Measurements from ENCODE around the gene NKG7. TPM values are rescaled to one million over a fixed set of nuclear protein-coding genes. Genes with fewer than 3 reads are reported as not detected.

Gene NKG7
- total and polyA plus RNA-seq, 2 of the 13 experiments (the other 11 are each of a cell fraction or from before 2014, with no cell fraction given): 0.40 TPM; not detected in 1

DNA sequence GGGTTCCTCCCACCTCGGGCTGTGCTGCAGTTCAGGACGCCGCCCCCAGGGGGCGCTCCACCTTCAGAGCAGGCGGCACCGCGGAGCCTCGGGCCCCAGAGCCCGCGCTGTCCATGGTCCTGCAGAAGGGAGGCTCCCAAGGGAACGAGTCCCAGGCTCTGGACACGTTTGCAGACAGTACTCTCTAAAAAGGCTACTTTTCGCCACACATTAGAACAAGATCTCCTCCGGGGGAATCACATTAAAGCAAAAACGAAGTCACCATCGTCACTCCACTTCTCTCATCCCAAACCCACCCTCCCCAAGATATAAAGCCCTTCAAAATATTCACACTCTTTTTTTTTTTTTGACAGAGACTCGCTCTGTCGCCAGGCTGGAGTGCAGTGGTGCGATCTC lies 49.6 kb upstream of the NKG7 start (continued):
- TF ChIP-seq, protein P1, sequence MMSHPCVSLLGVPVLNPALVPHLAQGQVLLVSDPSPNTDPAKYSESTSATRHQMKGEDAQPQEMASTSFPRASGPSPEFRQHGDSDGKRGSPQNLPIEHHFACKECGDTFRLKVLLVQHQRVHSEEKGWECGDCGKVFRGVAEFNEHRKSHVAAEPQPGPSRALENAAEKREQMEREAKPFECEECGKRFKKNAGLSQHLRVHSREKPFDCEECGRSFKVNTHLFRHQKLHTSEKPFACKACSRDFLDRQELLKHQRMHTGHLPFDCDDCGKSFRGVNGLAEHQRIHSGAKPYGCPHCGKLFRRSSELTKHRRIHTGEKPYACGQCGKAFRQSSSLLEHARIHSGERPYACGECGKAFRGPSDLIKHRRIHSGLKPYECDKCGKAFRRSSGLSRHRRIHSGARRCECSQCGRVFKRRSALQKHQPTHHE (CRISPR knock-in tag; IDR thresholded peaks at IDR 0.05; ENCODE audit: borderline replicate concordance): peak; percentile 91
- TF ChIP-seq ERF (CRISPR knock-in tag; IDR thresholded peaks at IDR 0.05) (peak; percentile 100), ZNF570 (CRISPR knock-in tag; IDR thresholded peaks at IDR 0.05; ENCODE audit: borderline replicate concordance) (no peak), FIP1L1 (IDR thresholded peaks at IDR 0.05; ENCODE audit: borderline replicate concordance, insufficient read depth, low read depth, low read length) (no peak), ZEB1 (IDR thresholded peaks at IDR 0.05; ENCODE audit: insufficient replicate concordance, low read depth) (no peak), KAT8 (CRISPR knock-in tag; IDR thresholded peaks at IDR 0.05) (peak; percentile 84), ZSCAN22 (CRISPR knock-in tag; IDR thresholded peaks at IDR 0.05) (0 out of 2 replicates have a peak, but pooled peaks have one; percentile 37), REXO4 (CRISPR knock-in tag; IDR thresholded peaks at IDR 0.05; ENCODE audit: borderline replicate concordance) (peak; percentile 62; the same call in 1 of the 2 replicates), KLF12 (CRISPR knock-in tag; IDR thresholded peaks at IDR 0.05; ENCODE audit: borderline replicate concordance) (peak; percentile 94), SPEN (CRISPR knock-in tag; IDR thresholded peaks at IDR 0.05; ENCODE audit: low read depth) (peak; percentile 77), SNAPC2 (CRISPR knock-in tag; IDR thresholded peaks at IDR 0.05) (peak; percentile 94), ZNF24 (IDR thresholded peaks at IDR 0.05) (no peak), ARNT2 (CRISPR knock-in tag; IDR thresholded peaks at IDR 0.05; ENCODE audit: low read depth) (peak; percentile 95), GATAD1 (CRISPR knock-in tag; IDR thresholded peaks at IDR 0.05) (peak; percentile 78)
- TF ChIP-seq, protein P2, sequence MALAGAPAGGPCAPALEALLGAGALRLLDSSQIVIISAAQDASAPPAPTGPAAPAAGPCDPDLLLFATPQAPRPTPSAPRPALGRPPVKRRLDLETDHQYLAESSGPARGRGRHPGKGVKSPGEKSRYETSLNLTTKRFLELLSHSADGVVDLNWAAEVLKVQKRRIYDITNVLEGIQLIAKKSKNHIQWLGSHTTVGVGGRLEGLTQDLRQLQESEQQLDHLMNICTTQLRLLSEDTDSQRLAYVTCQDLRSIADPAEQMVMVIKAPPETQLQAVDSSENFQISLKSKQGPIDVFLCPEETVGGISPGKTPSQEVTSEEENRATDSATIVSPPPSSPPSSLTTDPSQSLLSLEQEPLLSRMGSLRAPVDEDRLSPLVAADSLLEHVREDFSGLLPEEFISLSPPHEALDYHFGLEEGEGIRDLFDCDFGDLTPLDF (CRISPR knock-in tag; IDR thresholded peaks at IDR 0.05): peak; percentile 88
- TF ChIP-seq, protein P3, sequence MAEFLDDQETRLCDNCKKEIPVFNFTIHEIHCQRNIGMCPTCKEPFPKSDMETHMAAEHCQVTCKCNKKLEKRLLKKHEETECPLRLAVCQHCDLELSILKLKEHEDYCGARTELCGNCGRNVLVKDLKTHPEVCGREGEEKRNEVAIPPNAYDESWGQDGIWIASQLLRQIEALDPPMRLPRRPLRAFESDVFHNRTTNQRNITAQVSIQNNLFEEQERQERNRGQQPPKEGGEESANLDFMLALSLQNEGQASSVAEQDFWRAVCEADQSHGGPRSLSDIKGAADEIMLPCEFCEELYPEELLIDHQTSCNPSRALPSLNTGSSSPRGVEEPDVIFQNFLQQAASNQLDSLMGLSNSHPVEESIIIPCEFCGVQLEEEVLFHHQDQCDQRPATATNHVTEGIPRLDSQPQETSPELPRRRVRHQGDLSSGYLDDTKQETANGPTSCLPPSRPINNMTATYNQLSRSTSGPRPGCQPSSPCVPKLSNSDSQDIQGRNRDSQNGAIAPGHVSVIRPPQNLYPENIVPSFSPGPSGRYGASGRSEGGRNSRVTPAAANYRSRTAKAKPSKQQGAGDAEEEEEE (CRISPR knock-in tag; IDR thresholded peaks at IDR 0.05; ENCODE audit: borderline replicate concordance): peak; percentile 89; the same call in 1 of the 2 replicates
- TF ChIP-seq, protein P4, sequence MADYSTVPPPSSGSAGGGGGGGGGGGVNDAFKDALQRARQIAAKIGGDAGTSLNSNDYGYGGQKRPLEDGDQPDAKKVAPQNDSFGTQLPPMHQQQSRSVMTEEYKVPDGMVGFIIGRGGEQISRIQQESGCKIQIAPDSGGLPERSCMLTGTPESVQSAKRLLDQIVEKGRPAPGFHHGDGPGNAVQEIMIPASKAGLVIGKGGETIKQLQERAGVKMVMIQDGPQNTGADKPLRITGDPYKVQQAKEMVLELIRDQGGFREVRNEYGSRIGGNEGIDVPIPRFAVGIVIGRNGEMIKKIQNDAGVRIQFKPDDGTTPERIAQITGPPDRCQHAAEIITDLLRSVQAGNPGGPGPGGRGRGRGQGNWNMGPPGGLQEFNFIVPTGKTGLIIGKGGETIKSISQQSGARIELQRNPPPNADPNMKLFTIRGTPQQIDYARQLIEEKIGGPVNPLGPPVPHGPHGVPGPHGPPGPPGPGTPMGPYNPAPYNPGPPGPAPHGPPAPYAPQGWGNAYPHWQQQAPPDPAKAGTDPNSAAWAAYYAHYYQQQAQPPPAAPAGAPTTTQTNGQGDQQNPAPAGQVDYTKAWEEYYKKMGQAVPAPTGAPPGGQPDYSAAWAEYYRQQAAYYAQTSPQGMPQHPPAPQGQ (CRISPR knock-in tag; IDR thresholded peaks at IDR 0.05; ENCODE audit: borderline replicate concordance): no peak
- TF ChIP-seq, protein P5, sequence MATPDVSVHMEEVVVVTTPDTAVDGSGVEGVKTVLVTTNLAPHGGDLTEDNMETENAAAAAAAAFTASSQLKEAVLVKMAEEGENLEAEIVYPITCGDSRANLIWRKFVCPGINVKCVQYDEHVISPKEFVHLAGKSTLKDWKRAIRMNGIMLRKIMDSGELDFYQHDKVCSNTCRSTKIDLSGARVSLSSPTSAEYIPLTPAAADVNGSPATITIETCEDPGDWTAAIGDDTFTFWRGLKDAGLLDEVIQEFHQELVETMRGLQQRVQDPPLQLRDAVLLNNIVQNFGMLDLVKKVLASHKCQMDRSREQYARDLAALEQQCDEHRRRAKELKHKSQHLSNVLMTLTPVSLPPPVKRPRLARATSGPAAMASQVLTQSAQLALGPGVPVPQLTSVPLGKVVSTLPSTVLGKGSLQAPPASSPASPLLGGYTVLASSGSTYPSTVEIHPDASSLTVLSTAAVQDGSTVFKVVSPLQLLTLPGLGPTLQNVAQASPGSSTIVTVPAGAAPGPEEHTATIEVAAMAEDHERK (CRISPR knock-in tag; IDR thresholded peaks at IDR 0.05; ENCODE audit: low read depth): no peak
- TF ChIP-seq, protein P6, sequence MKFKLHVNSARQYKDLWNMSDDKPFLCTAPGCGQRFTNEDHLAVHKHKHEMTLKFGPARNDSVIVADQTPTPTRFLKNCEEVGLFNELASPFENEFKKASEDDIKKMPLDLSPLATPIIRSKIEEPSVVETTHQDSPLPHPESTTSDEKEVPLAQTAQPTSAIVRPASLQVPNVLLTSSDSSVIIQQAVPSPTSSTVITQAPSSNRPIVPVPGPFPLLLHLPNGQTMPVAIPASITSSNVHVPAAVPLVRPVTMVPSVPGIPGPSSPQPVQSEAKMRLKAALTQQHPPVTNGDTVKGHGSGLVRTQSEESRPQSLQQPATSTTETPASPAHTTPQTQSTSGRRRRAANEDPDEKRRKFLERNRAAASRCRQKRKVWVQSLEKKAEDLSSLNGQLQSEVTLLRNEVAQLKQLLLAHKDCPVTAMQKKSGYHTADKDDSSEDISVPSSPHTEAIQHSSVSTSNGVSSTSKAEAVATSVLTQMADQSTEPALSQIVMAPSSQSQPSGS (CRISPR knock-in tag; IDR thresholded peaks at IDR 0.05): peak; percentile 95
- TF ChIP-seq, protein P7, sequence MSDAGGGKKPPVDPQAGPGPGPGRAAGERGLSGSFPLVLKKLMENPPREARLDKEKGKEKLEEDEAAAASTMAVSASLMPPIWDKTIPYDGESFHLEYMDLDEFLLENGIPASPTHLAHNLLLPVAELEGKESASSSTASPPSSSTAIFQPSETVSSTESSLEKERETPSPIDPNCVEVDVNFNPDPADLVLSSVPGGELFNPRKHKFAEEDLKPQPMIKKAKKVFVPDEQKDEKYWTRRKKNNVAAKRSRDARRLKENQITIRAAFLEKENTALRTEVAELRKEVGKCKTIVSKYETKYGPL (CRISPR knock-in tag; IDR thresholded peaks at IDR 0.05): peak; percentile 94

Measured in HepG2 (cell line).